NB4 (cell line): ENCODE measurements around the gene SOX8.
A peak's percentile ranks its signal among the peaks of the same experiment; 100 is the strongest.
"Not testable (repeated sequence)": the region's sequence is repeated elsewhere in the genome, so short reads cannot be mapped to it uniquely, and the experiment has no call there.

Experiments
- DNase-seq: peaks from one replicate; pipeline ENCODE4 v3.0.0; 2010; ENCODE audit warnings: low read depth
- H3K4me3 ChIP-seq: one replicate; pipeline ENCODE4 v1.5.1; 2011; ENCODE audit warnings: mild to moderate bottlenecking, low read depth, low read length, moderate library complexity
- MYC ChIP-seq: IDR thresholded peaks from 2 replicates; pipeline ENCODE4 v1.6.1; 2011; ENCODE audit warnings: low read depth, low read length
- POLR2A ChIP-seq: IDR thresholded peaks from 2 replicates; pipeline ENCODE4 v1.6.1; 2011; ENCODE audit warnings: mild to moderate bottlenecking; ENCODE audit not compliant: insufficient read length; ENCODE audit errors: extremely low read depth
- TF ChIP-seq, protein P1 (sequence below): IDR thresholded peaks from one replicate; pipeline ENCODE4 v1.5.1; 2012; ENCODE audit warnings: low read depth, low read length
- TF ChIP-seq, protein P2 (sequence below): IDR thresholded peaks from 2 replicates; pipeline ENCODE4 v1.6.1; 2011; ENCODE audit warnings: low read depth, low read length

Gene SOX8

DNA sequence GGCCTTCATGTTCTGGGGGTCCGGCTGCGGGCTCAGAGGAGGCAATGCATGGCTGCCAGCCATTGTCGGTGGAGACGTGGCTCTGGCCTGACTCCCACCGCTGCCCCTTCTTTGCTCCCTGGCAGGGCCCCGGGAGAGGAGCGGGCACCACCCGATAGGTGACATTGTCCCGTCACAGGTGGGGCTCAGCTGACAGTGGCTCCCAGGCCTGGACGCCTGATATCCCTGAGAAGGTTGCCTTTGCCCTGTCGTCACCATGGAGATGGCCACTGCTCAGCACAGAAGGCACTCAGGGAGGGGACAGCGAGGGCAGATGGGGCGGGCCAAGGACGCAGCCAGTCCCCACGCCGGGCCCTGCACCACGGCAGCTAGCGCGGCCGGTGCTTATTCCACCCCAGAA is 42.6 kb downstream of the SOX8 start:
- no peak overlapping the region for H3K4me3 ChIP-seq
- TF ChIP-seq POLR2A (no peak), MYC (no peak)
- TF ChIP-seq, protein P1, sequence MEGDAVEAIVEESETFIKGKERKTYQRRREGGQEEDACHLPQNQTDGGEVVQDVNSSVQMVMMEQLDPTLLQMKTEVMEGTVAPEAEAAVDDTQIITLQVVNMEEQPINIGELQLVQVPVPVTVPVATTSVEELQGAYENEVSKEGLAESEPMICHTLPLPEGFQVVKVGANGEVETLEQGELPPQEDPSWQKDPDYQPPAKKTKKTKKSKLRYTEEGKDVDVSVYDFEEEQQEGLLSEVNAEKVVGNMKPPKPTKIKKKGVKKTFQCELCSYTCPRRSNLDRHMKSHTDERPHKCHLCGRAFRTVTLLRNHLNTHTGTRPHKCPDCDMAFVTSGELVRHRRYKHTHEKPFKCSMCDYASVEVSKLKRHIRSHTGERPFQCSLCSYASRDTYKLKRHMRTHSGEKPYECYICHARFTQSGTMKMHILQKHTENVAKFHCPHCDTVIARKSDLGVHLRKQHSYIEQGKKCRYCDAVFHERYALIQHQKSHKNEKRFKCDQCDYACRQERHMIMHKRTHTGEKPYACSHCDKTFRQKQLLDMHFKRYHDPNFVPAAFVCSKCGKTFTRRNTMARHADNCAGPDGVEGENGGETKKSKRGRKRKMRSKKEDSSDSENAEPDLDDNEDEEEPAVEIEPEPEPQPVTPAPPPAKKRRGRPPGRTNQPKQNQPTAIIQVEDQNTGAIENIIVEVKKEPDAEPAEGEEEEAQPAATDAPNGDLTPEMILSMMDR: no peak
- TF ChIP-seq, protein P2, sequence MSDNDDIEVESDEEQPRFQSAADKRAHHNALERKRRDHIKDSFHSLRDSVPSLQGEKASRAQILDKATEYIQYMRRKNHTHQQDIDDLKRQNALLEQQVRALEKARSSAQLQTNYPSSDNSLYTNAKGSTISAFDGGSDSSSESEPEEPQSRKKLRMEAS: no peak
- DNase-seq: no peak

DNA sequence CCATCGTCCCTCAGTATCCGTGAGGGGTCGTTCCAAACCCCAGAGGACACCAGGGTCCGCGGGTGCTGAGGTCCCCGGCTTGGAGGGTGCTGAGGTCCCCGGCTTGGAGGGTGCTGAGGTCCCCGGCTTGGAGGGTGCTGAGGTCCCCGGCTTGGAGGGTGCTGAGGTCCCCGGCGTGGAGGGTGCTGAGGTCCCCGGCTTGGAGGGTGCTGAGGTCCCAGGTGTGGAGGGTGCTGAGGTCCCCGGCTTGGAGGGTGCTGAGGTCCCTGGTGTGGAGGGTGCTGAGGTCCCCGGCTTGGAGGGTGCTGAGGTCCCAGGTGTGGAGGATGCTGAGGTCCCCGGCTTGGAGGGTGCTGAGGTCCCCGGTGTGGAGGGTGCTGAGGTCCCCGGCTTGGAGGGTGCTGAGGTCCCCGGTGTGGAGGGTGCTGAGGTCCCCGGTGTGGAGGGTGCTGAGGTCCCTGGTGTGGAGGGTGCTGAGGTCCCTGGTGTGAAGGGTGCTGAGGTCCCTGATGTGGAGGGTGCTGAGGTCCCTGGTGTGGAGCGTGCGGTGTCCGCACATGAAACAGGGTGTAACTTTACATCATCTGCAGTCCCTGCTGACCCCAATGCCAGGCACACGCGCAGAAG is 43.7 kb downstream of the SOX8 start:
- peak; percentile 45 for DNase-seq

DNA sequence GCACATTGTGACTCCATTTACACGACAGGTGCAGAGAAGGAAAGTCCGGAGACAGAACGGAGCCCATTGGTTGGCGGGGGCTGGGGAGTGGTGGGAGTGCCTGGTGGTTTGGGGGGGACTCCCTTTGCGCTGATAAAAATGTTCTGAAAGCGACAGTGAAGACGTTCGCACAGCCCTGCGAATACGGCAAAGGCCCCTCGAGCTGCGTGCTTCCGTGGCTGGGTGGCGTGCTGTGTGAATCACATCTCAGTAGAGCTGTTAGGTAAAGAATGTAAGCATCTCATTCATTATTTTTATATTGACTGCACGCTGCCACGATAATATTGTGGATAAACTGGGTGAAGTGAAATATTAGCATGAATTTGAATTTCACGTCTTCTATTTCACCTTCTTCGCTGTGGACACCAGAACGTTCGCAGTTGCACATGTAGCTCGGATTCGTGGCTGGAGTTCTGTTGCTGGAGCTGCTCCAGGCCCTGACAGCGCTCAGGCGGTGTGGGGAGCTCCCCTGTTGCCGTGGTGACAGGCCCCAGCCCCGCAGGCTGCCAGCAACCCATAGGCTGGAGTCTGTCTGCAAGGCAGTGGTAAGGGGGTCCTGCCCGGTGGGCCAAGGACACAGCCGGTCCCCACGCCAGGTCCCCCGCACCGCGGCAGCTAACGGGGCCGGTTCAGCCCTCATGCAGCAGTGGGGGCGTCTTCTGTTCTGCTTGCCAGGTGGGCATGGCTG is 44.6 kb downstream of the SOX8 start:
- TF ChIP-seq MYC: no peak
- no peak overlapping the region for H3K4me3 ChIP-seq
- no peak for DNase-seq

More for the DNA sequence above, 43.7 kb downstream of the SOX8 start:
- H3K4me3 ChIP-seq: not testable (repeated sequence)

DNA sequence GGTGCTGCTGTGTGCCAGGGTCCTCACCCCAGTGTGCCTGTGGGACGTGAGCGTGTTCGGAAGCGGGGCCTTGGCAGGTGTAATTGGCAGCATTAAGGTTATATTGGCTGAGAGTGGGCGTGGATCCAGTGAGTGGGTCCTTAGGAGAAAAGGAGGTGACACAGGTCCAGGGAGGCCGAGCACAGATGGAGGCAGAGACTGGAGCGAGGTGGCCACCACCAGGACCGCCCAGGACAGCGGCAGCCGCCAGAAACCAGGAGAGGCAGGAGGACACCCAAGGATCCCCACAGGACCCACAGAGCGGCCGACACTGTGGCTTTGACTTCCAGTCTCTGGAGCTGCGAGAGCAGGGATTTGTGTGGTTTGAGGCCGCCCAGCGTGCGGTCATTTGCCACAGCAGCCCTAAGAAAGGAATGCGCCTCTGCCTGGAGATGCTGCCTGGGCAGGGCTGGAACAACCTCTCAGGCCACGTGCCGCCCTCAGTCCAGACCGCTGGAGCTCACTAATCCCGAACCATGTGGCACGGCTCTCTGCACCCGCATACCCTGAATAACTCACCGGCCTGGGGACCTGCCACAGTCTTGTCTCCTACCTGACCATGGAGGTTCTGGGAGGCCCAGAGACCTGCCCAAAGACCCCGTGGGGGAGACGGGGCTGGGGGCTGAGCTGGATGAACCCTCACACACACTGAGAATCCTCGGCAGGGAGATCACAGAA is 45.4 kb downstream of the SOX8 start:
- TF ChIP-seq, protein P1: no peak
- TF ChIP-seq MYC (no peak), POLR2A (no peak)
- TF ChIP-seq, protein P2: no peak
- DNase-seq: no peak

DNA sequence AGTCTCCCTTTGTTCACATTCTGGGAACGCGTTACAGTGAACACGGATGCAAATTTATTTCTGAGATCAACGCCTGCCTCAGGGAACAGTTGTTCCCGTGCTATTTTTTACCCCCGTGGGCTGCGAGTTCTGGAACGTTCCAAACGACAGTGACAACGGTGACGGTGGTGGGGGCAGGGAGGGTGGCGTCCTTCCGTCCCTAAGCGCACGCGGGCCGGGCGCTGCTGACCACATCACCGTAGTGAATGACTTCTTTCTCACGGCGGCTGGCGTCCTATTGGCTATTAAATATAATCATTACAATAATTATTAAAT is 45.9 kb downstream of the SOX8 start:
- H3K4me3 ChIP-seq: no peak overlapping the region
- DNase-seq: no peak

More for the DNA sequence above, 45.4 kb downstream of the SOX8 start:
- H3K4me3 ChIP-seq: no peak overlapping the region

DNA sequence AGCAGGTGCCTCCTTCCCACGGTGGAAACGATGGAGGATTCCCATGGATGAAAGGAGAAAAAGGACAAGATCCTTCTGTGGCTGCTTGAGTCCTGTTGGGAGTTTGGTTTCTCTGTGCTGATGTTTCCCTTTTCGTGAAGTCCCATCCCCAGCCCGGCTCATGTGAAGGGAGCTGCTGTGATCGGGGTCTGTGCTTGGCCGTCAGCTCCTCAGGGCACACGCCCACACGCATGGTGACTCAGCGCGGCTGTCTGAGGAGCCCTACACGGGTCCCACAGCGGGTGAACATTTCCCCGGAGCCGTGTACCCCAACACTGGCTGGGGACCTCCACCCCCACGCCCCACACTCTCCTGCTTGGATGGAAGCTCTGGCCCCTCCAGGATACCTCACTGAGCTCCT is 46.5 kb downstream of the SOX8 start:
- DNase-seq: no peak
- no peak for TF ChIP-seq MYC
- TF ChIP-seq, protein P2: no peak
- TF ChIP-seq, protein P1: no peak
- no peak for TF ChIP-seq POLR2A
- no peak overlapping the region for H3K4me3 ChIP-seq

More for the DNA sequence above, 45.9 kb downstream of the SOX8 start:
- TF ChIP-seq, protein P2: no peak
- TF ChIP-seq, protein P1: no peak
- no peak for TF ChIP-seq MYC
- TF ChIP-seq POLR2A: no peak
